ENCODE measurements around the gene KRTAP22-2. TPM values are rescaled to one million over a fixed set of nuclear protein-coding genes. Genes with fewer than 3 reads are reported as not detected.

KRTAP22-2 gene
- total RNA-seq, 1 experiment from 2014 or later, result not detected

GRCh38 chr21:30628109-30628508, 37.9 kb upstream of the KRTAP22-2 start:
- Histone ChIP-seq H3K23ac (ENCODE audit: insufficient read length, low read depth, low read length) (no peak overlapping the region), H3K79me1 (ENCODE audit: insufficient read depth, low read depth, low read length, poor library complexity, severe bottlenecking) (no peaks in the 10 kb centered on the region), H2AK5ac (ENCODE audit: insufficient read length, low read length) (no peak overlapping the region), H3K27ac (ENCODE audit: insufficient read length, low read depth, low read length) (no peak overlapping the region), H3K79me2 (ENCODE audit: insufficient read depth, low read length) (no peaks in the 10 kb centered on the region), H3K18ac (ENCODE audit: insufficient read length, low read depth, low read length) (no peak overlapping the region), H3K27me3 (ENCODE audit: insufficient read depth, low read length) (no peaks in the 10 kb centered on the region), H4K5ac (ENCODE audit: insufficient read length, low read depth, low read length) (no peak overlapping the region), H3K14ac (ENCODE audit: insufficient read depth, low read length) (no peak overlapping the region), H2BK20ac (ENCODE audit: low read depth, low read length, poor library complexity, severe bottlenecking) (no peak overlapping the region), H3K4ac (ENCODE audit: low read depth, low read length) (no peak overlapping the region), H4K8ac (replicated peaks; ENCODE audit: insufficient read length, low read depth, low read length) (no peak overlapping the region), H4K91ac (ENCODE audit: insufficient read length, low read depth, low read length) (no peak overlapping the region), H3K4me2 (ENCODE audit: insufficient read depth, insufficient read length, low read length) (no peak overlapping the region), H3K23me2 (ENCODE audit: insufficient read length, low read depth, low read length, poor library complexity, severe bottlenecking) (no peaks in the 10 kb centered on the region), H3T11ph (ENCODE audit: low read length) (no peak overlapping the region), H3K9ac (ENCODE audit: extremely low read depth, insufficient read length, low read length) (no peak overlapping the region), H2BK15ac (ENCODE audit: low read depth, low read length) (no peak overlapping the region), H3K9me3 (ENCODE audit: control insufficient read depth, low read depth, low read length) (no peaks in the 10 kb centered on the region), H2BK5ac (ENCODE audit: insufficient read length, low read length) (no peak overlapping the region), H3K4me1 (ENCODE audit: insufficient read depth, low read length) (0 out of 2 replicates have a peak, but pooled peaks cover 3% of the 10 kb centered on the region), H2AFZ (ENCODE audit: low read length) (no peak overlapping the region), H2BK12ac (ENCODE audit: insufficient read length, low read depth, low read length) (no peak overlapping the region), H2BK120ac (ENCODE audit: low read depth, low read length, poor library complexity, severe bottlenecking) (no peak overlapping the region), H4K20me1 (ENCODE audit: control insufficient read depth, insufficient read depth, insufficient read length) (no peaks in the 10 kb centered on the region), H3K56ac (ENCODE audit: insufficient read length, low read depth, low read length) (no peak overlapping the region)
- H3K27me3 Mint-ChIP-seq (ENCODE audit: low read depth), result peaks cover 6% of the 10 kb centered on the region
- H3K4me3 Mint-ChIP-seq, result no peak overlapping the region
- H3K4me1 Mint-ChIP-seq, result no peaks in the 10 kb centered on the region
- no CpG with 5 or more reads among the region's 4 CpGs for WGBS (ENCODE audit: extremely low coverage, insufficient read length, low lambda C conversion rate)
- no peak overlapping the region for H3K27ac Mint-ChIP-seq
- peaks cover 6 to 38% (median 16%) of the 10 kb centered on the region in 3 experiments for H3K36me3 Mint-ChIP-seq (ENCODE audit: insufficient read depth in 1 of 3, low read depth in 3 of 3)
- DNase-seq, result no peak
- TF ChIP-seq, protein P1, sequence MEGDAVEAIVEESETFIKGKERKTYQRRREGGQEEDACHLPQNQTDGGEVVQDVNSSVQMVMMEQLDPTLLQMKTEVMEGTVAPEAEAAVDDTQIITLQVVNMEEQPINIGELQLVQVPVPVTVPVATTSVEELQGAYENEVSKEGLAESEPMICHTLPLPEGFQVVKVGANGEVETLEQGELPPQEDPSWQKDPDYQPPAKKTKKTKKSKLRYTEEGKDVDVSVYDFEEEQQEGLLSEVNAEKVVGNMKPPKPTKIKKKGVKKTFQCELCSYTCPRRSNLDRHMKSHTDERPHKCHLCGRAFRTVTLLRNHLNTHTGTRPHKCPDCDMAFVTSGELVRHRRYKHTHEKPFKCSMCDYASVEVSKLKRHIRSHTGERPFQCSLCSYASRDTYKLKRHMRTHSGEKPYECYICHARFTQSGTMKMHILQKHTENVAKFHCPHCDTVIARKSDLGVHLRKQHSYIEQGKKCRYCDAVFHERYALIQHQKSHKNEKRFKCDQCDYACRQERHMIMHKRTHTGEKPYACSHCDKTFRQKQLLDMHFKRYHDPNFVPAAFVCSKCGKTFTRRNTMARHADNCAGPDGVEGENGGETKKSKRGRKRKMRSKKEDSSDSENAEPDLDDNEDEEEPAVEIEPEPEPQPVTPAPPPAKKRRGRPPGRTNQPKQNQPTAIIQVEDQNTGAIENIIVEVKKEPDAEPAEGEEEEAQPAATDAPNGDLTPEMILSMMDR (conservative IDR thresholded peaks at IDR 0.05), result no peak
- H3K9me3 Mint-ChIP-seq, result peaks cover 15 to 52% of the 10 kb centered on the region in 2 experiments

All from H9 (cell line).